Left cardiac atrium (tissue), 4 donors: ENCODE data around the gene HECTD4. TPM values are rescaled to one million over a fixed set of nuclear protein-coding genes. Genes with fewer than 3 reads are reported as not detected.
A peak's percentile ranks its signal among the peaks of the same experiment; 100 is the strongest.
"Not testable (repeated sequence)": the region's sequence is repeated elsewhere in the genome, so short reads cannot be mapped to it uniquely, and the experiment has no call there.

Source experiments
- ATAC-seq, 2 donors: fragments of 200-7000 bp; cut with Tn5 transposase; one replicate each; pipeline ENCODE4 v1.9.1; 2020; ENCODE audit warnings: mild to moderate bottlenecking in 2 of 2, moderate library complexity in 2 of 2
- DNase-seq: peaks from one replicate; pipeline ENCODE4 v3.0.0-alpha.2; 2020
- intact Hi-C, 2 donors: fragments of 100-400 bp; cut with DNase I; formaldehyde crosslinking; loops; one replicate each; pipeline versions ENCODE4 v1.14.1 to v1.15.1; 2022 to 2023
- total RNA-seq, 2 donors: library from RNA; stranded (reverse); fragmentation: NEBNext Ultra II Directional; extraction: Animal tissue kit (Norgen Biotek cat#: 25700); gene quantifications; one replicate each; pipeline ENCODE4 v1.2.1, GENCODE V29; 2021
- donor health status: DM: no; HTN: yes; CAD: no.
- donor health status: DM: no; HTN: yes; CAD: no; lungs with severe emphysema.
- donor health status: DM: yes; HTN: yes; CAD: no.
- donor health status: Dilated cardiomyopathy.

HECTD4 gene
- total RNA-seq, 2 donors from 2014 or later: 22.2 to 24.4 TPM

DNA sequence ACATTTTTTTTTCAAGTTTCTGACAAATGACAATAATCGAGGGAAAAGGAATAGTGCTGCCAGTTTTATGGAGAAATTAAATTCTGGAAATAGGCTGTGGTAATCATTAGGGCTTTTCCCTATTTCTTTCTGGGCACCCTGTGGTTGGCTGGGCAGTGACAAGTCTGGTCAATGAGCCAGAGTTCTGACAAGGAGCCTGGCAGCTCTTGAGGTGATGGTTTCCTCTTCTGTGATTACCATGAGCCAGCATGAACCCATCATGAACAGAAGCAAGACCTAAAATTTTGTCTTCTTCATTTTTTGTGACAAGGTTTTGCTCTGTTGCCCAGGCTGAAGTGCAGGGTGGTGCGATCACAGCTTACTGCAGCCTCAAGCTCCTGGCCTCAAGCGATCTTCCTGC, 141.1 kb downstream of the HECTD4 start:
- intact Hi-C loops: no loop called here
- ATAC-seq (no peak), DNase-seq (no peak)

DNA sequence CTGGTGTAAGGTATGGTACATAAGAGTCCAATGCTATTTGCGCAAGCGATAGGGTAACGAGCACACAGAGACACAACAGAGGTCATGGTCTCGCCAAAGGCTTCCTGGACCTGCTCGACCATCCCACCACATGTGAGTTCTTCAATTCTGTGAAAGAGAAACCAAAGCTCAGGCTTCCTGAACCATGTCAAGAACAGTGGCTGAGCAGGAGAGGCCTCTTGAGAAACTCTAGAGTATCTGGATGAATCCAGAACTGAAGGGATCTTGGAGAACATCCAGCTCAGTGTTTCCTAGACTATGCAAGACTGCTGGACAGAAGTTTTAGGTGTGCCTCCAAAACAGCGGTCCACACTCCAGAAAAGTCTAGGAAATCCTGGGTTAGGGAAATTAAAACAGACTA, 142.3 kb downstream of the HECTD4 start:
- intact Hi-C loops: no loop called here
- ATAC-seq (no peak), DNase-seq (no peak)

DNA sequence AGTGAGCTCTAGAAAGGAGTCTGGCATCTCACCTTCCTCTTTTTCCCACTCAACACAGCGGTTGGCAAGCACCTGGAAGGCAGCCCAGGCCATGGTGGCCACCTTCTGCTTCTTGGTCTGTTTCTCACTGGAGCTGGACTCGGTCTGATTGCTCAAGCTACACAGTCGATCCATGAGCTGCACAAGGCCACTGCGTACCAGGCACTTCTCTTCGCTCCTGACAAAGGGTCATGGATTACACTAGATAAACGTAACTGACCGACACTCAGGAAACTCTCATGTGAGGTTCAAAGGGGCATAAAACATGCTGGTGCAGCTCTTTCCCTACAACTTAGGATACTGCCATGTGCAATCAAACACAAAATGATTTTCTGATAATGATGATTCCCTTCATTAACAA, 143.2 kb downstream of the HECTD4 start:
- no peak for ATAC-seq
- DNase-seq: no peak
- intact Hi-C loops: no loop called here

DNA sequence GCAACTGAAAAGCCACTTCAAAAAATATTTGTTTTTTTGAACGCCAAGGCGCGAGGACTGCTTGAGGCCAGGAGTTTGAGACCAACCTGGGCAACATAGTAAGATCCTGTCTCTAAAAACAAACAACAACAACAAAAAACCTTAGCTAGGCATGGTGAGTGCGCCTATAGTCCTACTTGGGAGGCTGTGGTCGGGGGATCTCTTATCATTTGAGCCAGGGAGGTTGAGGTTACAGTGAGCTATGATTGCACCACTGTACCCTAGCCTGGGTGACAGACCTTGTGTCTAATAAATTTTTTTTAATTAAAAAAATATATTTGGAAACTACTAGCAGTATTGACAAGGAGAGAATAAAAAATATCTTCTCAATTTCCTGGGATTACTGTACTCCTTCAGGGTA, 143.8 kb downstream of the HECTD4 start:
- ATAC-seq: no peak
- DNase-seq: no peak
- intact Hi-C loops: no loop called here

DNA sequence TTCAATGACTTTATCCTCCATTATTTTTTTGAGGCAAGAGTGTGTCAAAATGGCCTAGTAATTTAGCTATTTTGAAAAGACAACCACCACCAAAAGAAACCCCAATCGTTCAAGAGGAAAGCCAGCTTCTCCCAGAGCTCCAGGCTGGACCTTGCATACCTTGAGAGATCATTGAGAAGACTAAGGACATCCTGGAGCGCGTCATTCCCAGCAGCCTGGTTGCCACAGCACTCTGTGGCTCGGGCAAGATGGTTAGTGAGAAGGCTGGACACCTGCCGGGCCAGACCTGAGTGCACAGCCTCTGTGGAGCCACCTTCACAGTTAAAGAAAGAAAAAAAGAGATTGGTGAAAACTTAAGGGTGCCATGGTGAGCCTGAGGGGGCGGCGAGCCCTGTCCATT, 145.4 kb downstream of the HECTD4 start:
- DNase-seq: no peak
- no peak for ATAC-seq
- intact Hi-C loops: no loop called here

DNA sequence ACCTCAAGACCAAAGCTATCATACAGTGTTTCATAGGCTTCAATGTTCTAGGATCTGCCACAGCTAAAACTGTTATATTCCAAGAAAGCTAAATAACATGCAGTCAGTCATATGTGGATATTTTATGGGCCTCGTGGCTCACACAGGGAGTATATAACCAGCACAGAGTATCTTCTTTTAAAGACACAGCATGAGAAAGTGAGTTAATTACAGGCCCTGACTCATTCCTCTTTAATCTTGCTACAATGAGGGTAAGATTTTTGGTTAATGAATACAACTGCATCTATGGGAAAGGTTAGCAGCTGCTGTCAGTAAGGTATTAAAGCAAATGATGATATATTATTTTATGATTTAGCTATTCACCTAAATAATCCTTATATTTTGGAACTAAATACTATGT, 145.8 kb downstream of the HECTD4 start:
- DNase-seq (no peak), ATAC-seq (no peak)
- intact Hi-C loops: no loop called here

DNA sequence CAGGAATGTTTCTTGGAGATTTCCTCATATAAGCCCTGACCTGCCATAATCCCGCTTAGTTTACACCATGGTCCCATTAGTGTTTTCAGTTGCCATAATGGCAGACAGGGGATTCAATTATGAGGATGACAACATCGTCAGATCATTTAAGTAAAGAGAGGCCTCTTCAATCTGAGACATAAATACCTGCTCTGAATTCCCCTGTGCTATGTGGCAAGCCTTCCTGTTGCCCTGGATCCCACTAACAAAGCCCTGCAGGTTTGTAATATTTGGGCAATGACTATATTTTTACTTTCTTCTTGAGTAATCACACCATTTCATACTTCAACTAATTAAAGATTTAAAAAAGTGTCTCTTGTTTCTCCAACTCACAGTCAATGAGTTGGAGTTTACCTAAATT, 147.9 kb downstream of the HECTD4 start:
- ATAC-seq: no peak
- no peak for DNase-seq
- intact Hi-C loops: no loop called here

DNA sequence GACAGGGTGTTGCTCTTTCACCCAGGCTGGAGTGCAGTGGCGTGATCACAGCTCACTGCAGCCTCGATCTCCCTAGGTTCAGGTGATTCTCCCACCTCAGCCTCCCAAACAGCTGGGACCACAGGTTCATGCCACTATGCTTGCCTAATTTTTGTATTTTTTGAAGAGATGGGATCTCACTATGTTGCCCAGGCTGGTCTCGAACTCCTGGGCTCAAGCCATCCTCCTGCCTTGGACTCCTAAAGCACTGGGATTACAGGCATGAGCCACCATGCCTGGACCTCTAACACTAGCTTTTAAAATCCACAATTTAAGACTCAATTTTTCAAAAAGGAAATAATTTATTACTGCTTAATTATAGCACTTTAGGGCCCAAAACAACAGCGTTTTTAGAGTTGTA, 149.0 kb downstream of the HECTD4 start:
- intact Hi-C loops: no loop called here
- no peak for ATAC-seq
- no peak for DNase-seq

DNA sequence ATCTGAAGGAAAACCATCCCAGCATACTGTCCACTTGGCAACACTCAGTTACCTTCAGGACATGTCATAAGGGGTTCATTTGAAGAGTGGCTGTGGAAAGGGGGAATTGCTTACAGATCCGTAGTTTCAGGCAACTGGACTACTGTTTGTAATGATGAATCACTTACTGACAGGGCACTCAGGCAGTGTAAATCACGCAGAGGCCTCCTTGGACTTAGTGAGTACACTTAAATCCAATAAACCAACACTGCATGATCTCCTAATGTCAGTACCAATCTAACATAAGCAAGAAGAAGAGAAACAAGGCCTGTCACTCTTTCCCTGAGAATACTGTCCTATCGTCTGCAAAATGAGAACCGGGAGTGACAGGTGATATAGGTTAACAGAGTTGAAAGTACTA, 152.1 kb downstream of the HECTD4 start:
- DNase-seq (no peak), ATAC-seq (no peak)
- intact Hi-C loops: no loop called here

DNA sequence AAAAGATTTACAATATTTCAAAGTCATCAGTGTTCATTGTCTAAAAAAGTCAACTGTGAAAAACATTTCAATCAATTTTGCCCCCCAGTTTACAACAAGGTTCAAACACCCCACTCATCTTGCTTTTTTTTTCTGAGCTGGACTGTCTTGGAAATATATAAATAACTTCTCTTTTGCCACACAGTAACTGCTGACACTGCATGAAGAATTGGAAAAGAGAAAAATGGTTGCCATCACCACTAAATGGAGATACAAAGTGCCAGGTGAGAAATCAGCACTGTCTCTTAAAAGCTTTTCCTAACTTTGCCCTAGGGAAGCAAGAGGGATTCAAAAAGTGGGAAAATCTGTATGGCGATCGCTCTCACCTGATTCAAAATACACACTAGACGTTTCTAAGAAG, 155.5 kb downstream of the HECTD4 start:
- intact Hi-C loops: no loop called here
- ATAC-seq (no peak), DNase-seq (no peak)

DNA sequence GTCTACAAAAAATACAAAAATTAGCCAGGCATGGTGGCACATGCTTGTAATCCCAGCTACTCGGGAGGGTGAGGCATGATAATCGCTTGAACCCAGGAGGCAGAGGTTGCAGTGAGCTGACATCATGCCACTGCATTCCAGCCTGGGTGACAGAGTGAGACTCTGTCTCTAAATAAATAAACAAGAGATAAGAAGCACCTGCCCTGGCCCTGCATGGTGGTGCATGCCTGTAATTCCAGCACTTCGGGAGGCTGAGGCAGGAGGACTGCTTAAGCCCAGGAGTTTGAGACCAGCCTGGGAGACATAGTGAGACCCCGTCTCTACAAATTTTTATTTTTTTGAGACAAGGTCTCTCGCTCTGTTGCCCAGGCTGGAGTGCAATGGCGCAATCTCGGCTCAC, 161.6 kb downstream of the HECTD4 start:
- ATAC-seq, intact Hi-C loops, DNase-seq: not testable (repeated sequence)

DNA sequence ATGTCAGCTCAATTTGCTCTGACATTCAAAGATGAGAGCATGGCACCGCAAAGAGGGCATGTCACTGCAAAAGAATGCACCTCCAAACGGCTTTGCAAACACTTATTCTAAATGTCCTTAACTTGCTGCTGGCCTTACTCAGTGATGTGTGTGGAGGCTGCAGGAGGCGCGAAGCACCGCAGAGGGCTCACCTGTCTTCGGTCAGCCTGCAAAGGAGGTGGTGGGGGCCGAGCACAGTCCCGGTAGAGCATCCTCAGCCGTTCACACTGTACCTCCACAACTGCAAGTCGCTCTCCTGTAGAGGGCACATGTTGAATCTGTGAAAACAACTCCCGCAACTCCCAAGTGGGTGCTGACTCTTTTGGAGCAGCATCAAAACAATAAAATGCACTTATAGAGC, 163.0 kb downstream of the HECTD4 start:
- DNase-seq (no peak), ATAC-seq (no peak)
- intact Hi-C loops: no loop called here

DNA sequence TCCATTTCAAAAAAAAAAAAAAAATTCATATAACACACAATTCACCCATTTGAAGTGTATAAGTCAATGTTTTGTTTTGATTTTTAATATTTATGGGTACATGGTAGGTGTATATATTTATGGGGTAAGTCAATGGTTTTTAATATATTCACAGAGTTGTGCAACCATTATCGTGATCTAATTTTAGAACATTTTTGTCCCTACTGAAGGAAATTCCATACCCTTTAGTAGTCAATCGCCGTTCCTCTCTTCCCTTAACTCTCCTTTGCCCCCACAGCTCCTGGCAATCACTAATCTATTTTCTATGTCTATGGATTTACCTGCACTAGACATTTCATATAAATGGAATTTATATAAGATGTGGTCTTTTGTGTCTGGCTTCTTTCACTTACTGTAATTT, 164.1 kb downstream of the HECTD4 start:
- intact Hi-C loops: no loop called here
- DNase-seq: no peak
- no peak for ATAC-seq

DNA sequence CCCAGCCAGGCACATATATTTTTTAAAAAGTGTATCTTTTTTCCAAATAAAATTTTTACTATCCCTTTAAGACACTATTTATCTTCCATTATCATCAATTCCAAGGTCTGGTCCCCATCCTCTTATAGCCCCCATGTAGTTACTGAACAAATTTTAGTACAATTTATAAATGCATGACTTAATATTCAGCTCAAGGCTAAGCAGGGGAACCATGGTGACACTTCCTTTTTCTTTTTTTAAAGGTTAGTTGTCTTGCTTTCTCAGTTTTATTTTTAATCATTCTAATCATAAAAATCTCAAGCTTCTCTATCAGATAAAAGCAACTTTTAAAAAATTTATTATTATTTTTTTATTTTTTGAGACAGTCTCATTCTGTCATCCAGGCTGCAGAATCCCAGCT, 164.6 kb downstream of the HECTD4 start:
- no peak for ATAC-seq
- intact Hi-C loops: no loop called here

DNA sequence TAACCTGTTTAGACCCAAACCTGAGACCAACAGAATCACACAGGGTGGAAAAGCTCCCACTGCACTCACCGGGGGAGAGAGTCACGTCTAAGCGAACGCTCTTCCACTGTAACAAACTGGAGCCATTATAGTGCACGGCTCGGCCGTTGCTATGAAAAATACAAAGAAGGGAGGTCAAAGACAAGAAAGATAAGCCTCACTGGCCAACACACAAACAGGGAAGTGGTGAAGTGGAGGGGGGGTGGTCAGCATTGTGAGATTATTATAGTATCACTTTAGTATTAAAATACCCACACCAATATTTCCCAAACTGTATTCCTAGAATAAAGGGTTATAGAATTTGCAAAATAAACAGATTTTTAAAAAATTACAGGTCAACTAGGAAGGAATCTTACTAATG, 166.0 kb downstream of the HECTD4 start:
- DNase-seq: no peak
- intact Hi-C loops: no loop called here
- no peak for ATAC-seq

More for the DNA sequence above, 164.6 kb downstream of the HECTD4 start:
- DNase-seq: no peak

DNA sequence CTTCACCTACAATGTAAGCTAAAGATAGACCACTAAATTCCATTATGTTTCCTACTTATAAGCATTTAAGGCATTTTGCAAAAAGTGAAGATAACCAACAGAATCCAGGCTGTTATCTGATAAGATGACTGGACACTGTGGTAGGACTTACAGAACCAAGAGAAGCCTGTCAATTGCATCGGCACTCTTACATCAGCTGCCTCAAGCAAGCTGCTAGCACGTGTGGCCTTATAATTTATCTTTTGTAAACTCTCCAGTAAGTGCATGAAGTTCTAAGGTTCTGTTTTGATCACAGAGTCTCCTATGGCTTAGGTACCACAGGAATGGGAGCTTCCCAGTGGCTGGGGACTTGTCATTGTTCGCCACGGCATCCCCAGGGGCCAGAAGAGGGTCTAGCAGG, 168.2 kb downstream of the HECTD4 start:
- intact Hi-C loops: no loop called here
- ATAC-seq: no peak
- no peak for DNase-seq

DNA sequence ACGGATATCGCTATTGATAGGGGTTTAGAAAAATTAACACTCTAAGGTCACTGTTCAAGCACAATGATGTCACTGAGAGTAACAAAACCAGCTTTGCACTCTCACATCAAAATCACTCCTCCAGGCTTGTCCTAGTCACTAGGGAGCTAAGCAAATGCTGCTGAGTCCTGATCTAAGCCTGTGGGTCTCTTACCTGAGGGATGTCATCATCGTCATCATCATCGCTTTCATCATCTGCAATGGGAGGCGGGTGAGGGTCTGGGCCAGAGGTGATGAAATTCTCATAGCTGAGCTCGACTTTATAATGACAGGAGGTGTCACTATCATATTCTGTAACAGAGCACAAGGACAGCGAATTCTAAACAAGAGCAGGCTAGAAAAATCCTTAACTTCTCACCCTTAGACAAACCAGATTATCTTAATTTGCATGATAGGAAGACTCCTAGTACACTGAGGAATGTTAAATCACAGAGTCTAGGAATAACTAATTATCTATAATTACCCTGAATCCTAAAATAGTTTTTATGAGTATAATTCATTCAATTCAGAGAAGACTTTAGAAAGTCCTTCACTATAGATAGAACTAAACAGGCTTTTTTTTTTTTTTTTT, 173.8 kb downstream of the HECTD4 start:
- ATAC-seq: no peak
- intact Hi-C loops: no loop called here
- no peak for DNase-seq

DNA sequence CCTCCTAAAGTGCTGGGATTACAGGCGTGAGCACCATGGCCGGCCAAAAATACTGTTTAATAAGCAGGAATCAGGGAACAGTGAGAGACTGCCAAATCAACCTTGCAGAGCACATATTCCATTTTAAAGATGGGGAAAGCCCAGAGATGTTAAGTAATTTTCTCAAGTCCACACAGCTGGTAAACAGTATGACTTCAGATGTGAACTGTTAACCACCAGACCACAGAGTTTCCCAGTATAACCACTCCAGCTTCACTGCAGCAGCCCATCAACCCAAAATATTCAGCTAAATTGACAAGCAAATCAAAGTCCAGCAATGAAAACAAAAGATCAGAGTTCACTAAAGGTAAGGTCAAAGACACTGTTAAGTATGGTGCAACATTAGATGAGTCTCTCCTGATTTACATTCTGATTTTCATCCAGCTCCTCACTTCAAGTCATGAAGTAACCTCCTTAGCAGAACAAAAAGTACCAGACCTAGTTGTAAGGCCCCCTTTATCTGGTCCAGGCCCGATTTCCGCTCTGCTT, 174.8 kb downstream of the HECTD4 start:
- no peak for DNase-seq
- no peak for ATAC-seq
- intact Hi-C loops: no loop called here

DNA sequence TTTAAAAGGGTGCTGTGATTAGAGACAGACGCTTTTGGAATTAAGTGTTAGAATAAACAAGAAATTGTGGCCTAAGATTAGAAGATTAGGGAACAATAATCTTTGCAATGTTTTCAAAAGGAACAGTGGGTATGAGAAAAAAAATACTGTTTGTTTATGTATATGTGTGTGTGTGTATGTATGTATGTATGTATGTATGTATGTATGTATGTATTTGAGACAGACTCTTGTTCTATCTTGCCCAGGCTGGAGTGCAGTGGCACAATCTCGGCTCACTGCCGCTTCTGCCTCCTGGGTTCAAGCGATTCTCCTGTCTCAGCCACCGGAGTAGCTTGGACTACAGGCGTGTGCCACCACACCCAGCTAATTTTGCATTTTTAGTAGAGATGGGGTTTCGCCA, 175.3 kb downstream of the HECTD4 start:
- no peak for ATAC-seq
- intact Hi-C loops: no loop called here
- no peak for DNase-seq

DNA sequence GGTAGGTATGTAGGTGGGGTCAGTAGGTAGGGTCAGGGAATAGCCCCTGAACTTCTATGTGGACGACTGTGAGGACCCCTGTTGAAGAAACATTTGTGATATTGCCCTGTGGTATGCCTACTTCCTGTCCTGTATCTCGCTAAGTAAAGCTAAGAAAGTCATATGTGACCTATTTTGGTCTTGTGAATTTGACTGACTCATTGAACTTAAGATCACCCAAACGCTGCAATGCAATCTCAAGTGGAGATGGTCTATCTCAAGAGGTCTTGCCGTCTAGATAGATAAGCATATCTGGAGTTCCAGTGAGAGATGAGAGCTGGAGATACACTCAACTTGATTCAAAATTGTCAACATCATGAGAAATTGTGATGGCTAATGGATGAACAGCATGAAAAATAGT, 183.1 kb downstream of the HECTD4 start:
- no peak for DNase-seq
- ATAC-seq: no peak
- intact Hi-C loops: loop anchor here (5.0 to 10.0 kb wide), 2 partner anchors 186 to 188 kb away; partner anchors contain the start of gene HECTD4 (in 1 of the 2)

DNA sequence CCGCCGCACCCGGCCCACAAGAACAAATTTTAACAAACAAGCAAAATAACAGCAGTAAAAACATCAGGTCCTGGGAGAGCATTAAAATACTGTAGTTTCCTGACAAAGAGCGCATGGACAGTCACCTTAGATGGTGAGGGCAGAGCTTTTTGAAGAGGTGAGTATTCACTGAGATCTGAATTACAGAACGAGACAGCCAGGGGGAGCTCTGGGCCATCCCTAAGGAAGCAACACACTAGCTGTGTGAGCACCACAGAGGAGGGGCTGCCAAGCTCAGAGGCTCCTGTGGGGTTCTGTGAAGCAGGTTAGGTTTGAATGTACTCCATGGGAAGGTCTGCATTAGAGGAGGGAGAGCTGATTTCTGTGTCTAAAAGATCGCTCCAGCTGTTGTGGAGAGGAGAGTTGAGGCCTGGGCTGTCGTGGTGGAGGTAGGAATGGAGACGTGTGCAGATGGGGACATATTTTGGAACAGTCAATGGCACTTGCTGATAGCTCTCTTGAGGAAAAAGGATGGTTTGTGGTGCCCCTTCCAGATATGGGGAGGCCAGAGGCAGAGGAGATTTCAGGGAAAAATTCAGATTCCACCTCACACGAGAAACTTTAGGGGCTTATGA, 184.0 kb downstream of the HECTD4 start:
- peak; percentile 76 to 84 for ATAC-seq
- DNase-seq: peak; percentile 42
- intact Hi-C loops: loop anchor here (5.0 to 10.0 kb wide), 2 partner anchors 187 to 189 kb away; partner anchors contain the start of gene HECTD4 (in 1 of the 2)
